Measurements from ENCODE around the gene TREML2.

TREML2 gene

DNA sequence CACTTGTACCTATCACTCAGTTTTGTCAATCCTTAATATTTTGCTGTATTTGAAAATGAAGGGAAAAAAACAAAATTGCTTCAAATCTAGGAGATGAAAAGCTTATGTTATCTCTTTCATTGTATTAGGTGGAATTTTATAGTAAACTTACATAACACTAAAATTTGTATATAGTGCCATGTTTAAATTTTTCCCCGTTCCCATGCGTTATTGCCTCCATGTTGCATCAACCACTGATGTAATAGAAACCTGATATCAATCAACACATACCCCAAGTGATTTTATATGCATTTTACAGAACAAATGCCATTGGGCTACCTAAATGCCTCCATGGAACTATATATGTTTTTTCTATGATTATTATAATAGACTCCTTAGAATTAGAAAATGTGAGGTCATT lies 23.3 kb downstream of the TREML2 start:
- DNase-seq (ENCODE audit: low read depth in 3 of 3, low spot score in 1 of 3), result no peak

DNA sequence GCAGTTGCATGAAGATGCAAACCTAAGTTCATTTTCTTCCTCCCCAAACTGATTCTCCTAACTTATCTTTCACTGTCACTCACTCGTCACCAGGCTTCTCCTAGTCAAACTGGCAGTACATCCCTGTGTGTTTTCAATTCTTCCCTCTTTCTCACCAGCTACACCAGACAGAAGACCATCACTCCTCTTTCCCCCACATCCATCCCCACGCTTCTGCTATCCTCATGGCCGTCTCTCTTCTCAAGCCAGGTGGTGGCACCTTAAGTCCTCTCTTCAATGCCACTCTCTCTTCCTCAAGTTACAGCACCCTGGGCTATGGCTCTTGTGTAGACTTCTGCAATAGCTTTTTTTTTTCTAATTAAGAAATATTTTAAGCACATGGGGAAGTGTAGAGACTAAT lies 23.7 kb downstream of the TREML2 start:
- DNase-seq (ENCODE audit: low read depth in 3 of 3, low spot score in 1 of 3), result no peak

DNA sequence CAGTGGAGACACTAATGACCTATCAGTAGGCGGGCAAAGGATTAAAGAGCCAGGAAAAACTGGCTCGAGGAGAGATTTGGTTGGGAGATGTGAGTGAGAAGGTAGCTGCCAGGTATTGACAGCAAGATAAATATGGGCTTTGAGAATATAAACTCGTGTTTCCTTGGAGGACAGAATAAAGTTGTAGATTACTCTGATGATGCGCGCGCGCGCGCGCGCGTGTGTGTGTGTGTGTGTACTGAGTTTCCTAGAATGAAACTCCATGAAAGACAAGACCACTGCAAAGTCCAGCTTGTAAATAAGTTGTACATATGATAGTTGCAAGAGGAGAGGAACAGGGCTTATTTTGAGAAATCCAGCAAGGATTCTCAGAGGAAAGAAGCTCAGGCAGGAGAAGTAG lies 24.8 kb downstream of the TREML2 start:
- DNase-seq (ENCODE audit: low read depth in 3 of 3, low spot score in 1 of 3), result no peak

DNA sequence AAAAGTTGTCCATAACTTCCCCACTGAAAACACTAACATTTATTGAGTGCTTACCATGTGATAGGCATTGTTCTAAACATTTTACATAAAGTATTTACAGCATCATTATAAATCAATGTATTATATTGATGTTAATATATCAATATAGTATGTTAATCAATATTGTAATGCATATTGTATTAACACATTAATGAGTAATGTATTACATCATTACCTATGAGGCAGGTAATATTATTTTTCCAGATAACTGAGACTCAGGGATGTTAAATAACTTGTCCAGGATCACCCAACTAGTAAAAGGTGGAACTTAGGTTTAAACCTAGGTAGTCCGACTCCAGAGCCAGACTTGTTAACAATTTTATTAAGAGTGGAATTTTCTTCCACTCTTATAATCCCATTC lies 25.9 kb downstream of the TREML2 start:
- no peak for DNase-seq (ENCODE audit: low read depth in 3 of 3, low spot score in 1 of 3)

DNA sequence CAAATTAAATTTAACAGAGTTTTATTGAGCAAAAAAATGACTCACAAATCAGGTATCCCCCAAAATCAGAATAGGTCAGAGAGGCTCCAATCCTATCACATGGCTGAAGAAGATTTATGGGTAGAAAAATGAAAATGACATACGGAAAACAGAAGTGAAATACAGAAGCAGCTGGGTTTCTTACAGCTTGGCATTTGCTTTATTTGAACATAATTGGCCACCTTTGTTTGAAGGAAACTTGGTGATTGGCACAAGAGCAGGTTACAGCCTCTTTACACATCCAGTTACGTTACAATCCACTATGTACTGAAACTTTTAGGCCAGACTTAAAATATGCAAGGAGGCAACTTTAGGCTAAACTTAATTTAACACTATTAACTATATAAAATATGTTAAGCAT lies 26.3 kb downstream of the TREML2 start:
- DNase-seq (ENCODE audit: low read depth in 3 of 3, low spot score in 1 of 3), result no peak

DNA sequence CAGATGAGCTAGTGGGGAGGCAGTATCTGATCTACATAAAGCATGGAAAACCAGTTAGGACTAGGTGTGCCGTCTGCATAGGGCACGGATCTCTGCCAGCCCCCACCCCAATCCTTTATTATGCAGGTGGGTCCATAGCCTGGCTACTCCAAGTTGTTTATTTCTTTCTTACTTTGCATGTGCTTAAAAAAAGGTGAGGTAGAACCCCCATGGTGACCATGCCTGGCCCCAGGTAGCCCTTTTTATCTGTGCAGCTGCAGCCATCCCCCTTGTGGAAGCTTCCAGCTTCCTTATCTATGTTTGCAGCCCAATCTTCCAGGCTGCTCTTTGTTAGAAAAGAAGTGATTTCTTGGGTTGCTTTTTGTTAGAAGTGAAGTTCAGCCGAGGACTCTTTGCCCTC lies 29.0 kb downstream of the TREML2 start:
- no peak for DNase-seq (ENCODE audit: low read depth in 3 of 3, low spot score in 1 of 3)

DNA sequence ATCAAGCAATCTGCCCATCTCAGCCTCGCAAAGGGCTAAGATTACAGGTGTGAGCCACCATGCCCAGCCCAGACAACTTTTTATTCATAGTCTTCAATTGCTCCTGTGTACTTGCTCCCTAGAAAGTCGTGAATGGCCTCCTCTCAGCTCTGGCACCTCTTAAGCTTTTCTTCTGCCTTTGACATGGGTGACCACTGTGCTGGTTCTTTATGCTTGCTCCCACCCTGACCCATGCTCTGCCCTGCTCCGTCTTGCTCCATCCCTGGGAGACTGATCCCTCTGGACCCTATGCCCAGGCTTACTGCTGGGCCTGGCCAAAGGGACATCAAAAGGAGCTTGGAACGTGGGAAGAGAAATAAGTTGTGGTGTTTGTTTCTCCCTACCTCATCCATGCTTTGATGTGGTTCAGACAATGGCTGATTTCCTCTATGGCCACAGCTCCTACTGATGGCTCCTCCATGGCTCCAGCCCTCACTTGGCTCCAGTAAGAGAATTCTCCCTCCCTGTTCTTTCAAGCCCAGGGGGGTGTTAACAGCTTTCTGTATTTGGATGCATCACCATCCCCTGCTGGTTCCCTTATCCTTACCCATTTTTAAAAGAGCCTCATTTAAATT lies 30.3 kb downstream of the TREML2 start:
- no peak for DNase-seq (ENCODE audit: low read depth in 3 of 3, low spot score in 1 of 3)

DNA sequence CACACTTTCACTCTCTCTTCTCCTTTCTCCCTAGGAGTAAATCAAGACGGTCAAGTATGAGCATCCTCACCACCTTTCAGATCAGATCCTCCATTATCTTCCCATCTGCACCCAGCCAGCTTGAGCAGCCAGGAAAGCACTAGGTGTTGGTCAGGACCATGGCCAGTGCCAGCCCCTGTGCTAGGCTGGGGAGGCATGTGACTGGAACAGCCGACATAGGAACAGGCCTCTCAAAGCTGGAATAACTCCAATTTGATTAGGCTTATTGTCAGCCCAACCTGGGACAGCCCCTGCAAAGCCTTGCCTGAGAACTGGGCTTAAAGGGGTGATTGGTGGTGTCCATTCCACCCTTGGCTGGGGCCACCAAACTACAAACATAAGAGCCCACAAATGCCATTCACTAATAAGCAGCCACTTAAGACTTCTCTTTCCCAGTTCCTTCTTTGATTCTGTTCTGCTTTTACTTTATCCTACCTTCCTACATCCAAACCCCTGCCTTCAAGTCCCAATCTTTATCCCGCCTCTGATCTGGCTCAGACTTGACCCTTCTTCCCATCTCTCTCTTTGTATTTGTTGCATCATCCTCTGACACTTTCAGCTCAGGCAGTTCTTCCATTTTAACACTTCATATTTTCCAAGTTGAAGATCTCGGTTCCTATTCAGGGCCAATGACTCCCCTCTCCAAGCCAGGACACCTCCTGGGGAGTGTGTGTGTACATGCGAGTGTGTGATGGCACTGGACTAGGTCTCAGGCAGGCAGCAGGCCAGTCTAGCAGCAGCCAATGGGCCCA lies 33.6 kb downstream of the TREML2 start:
- no peak for DNase-seq (ENCODE audit: low read depth in 3 of 3, low spot score in 1 of 3)

DNA sequence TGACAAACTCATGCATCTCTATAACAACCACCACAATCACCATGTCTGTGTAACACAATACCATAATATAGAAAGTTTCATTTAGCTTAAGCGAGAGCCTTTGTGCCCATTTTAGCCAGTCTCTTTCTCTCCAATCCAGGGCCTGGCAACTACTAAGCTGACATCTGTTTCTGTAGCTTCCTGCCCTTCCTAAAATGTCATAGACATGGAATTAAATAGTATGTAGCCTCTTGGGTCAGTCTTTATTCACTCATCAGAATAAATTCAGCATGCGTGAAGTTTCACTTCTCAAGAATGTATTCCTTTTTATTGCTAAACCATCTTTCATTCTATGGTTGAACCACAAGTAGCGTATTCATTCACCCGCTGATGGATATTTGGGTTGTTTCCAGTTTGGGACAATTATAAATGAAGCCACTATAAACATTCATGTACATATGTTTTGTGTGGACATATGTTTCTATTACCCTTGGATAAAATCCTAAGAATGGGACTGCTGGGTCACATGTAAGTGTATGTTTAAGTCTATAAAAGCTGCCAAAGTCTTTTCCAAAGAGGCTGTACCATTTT lies 36.3 kb downstream of the TREML2 start:
- DNase-seq (ENCODE audit: low read depth in 3 of 3, low spot score in 1 of 3), result no peak

DNA sequence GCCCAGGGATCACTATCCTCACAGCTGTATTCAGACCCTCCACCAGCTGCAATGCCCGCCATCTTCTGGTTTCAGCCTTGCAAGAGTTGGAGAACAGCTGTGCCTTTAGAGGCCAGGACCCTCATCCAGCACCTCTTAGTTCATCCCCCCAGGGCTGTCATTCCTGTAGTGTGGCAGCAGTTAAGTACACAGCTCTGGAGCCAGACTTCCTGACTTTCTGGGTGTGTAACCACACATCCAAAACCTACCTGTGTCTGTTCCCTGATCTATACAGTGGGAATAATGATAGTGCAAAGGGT lies 37.6 kb downstream of the TREML2 start:
- no peak for DNase-seq (ENCODE audit: low read depth in 3 of 3, low spot score in 1 of 3)

DNA sequence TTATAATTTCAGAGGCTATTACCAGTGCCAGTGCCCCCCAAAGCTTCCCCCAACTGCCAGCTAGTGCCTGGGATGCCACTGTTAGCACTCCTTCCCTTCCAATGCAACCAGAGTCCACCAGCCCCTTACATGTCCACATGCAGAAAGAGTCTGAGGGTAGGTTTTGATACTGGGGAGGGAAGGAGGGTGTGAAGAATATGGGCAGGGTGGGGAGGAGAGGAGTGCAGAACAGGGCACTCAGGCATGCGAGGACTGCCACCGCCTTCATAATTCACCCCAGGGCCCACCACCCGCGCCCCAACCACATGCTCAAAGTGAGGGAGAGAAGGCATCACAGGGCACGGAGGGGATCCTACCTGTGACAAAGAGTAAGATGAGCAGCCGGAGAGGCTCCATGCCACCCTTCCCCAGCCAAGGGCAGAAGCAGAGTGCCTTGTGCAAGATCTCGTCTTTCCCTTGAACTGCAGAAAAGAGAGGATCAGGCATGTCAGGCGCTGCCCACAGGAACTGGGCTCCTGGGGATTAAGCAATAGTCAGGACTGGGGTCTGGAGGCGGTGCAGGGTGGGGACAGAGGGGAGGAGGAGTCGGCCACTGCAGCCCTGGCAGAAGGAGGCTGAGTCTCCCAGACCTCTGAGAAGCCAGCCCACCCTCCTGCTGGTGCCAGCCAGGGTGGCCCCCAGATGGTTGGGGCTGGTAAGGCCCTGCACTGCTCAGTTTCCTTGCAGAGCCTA lies 38.1 kb downstream of the TREML2 start, which contains the start of gene TREM2:
TREM2 (minus strand) TSS at position 430 of the 732 bp plus-strand sequence; CDS start at position 396, 34 bp downstream.
- DNase-seq (ENCODE audit: low read depth in 3 of 3, low spot score in 1 of 3), result no peak

DNA sequence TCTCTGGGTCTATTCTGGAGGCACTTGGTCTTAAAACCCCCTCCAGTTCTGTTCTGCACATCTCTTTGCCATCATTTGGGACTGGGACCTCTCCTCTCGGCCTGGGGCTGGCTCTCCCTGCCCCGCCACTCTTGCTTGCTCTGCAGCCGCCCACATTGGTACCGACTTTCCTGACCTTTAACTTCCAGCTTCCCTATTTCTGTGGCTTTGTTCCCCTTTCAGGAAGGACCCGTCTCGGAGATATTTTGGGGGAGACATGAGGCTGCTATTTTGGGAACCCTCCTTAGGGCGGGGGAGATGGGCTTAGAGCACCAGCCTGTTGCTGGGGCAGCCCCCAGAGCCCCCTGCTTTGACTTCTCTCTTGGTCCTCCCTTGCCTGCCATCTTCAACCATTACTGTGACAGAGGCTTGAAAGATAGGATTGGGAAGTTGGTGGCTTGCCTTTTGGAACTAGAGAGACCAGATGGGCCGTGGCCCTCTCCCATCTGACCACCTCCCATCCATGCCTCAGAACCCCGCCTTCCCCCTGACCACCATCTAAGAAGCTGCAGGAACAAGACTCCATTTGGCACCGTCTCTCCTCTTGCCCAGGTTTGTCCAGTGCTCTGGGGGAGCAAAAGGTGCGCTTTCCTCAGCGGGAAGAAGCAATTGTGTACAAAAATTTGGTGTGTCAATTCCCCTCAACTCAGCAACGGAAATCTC lies 38.9 kb downstream of the TREML2 start:
- no peak for DNase-seq (ENCODE audit: low read depth in 3 of 3, low spot score in 1 of 3)

DNA sequence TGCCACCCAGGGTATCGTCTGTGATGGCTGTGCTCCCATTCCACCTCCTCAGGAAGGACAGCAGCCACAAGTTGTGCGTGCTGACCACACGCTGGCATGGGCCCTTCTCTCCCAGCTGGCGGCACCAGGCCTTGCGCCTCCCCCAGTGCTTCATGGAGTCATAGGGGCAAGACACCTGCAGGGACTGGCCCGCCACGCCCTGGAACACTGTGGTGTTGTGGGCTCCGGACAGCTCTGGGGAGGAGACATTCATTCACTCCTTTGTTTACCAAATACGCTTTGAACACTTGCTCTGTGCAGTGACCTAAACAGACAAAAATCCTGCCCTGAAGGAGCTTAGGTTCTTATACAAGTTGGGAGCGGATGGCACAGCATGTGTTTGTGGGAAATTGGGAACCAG lies 39.6 kb downstream of the TREML2 start:
- DNase-seq (ENCODE audit: low read depth in 3 of 3, low spot score in 1 of 3), result no peak

DNA sequence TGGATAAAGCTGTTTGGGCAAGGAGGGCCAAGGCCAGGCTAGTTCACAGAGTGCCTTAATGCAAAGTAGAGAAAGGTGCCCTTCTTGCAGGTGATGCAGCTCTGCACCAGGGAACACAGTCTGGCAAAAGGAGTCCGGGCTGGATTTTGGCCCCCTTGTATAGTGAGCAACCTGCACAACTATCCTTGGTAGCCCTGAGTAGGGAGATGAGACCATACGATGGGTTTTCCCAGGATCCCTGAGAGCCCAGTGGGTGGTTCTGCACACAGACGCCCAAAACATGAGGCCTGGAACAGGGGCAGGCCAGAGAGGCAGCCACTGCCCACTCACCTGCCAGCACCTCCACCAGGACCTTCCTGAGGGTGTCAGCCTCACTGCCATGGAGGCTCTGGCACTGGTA lies 40.0 kb downstream of the TREML2 start:
- DNase-seq (ENCODE audit: low read depth in 3 of 3, low spot score in 1 of 3), result no peak

DNA sequence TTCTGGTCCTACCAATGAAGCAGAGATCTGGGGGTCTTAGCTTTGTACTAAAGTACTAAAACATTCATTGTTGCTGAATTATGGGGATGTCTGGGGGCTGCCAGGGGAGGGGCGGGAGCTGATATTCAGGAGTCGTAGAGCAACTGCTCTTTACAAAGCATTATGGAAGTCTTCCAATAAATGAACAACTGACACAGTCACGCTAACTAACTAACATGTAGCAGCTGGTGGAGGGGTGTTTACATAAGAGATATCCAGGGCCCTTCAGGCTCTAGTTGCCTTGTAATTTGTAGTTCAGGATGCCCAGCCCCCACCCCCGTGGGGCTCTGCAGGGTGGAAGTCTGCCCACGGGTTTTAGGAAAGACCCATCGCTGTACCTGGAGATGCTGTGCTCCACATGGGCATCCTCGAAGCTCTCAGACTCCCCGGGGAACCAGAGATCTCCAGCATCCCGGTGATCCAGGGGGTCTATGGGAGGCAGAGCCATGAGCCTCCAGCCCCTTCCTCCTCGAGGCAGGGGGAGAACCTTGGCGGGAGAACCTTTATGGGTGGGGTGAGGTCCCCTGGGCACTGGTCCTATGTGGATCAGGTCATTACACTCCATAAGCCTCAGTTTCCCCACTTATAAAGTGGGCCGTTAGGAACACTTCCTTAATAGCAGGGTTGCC lies 41.4 kb downstream of the TREML2 start:
- no peak for DNase-seq (ENCODE audit: low read depth in 3 of 3, low spot score in 1 of 3)

DNA sequence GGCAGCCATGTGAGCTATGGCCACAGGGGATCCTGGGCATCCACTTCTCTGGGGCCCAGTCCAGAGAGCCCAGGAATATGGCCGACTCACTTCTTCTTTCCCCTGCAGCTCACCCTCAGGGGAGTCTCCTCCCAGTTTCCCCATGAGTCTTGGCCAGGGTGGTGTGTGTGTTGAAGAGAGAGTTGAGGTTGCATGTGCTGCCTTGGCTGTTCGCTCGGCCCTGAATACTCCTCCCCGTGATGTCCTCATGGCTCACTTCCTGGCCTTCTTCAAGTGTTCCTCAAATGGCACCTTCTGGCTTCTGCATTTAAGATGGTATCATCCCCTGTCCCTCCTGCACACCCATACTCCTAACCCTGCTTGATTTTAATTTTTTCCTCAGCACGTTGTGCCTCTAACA lies 43.6 kb downstream of the TREML2 start:
- DNase-seq (ENCODE audit: low read depth in 3 of 3, low spot score in 1 of 3), result no peak

DNA sequence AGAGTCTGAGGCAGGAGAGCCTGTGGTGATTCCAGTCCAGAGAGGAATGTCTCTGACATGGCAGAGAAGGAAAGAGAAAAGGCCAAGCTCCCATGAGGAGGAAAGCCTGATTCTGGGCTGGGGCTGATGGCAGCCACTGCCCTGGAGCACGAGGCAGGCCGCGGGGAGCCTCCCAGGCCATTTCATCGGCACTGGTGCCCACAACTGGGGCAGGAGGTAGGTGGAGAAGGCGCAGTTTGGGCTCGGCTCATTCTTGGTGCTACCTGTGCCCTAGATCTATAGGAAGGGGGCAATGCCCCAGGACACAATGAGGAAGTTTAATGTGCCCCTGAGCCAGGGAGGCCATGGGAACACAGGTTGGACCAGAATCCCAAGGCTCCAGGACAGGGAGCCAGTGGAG lies 44.2 kb downstream of the TREML2 start:
- no peak for DNase-seq (ENCODE audit: low read depth in 3 of 3, low spot score in 1 of 3)

DNA sequence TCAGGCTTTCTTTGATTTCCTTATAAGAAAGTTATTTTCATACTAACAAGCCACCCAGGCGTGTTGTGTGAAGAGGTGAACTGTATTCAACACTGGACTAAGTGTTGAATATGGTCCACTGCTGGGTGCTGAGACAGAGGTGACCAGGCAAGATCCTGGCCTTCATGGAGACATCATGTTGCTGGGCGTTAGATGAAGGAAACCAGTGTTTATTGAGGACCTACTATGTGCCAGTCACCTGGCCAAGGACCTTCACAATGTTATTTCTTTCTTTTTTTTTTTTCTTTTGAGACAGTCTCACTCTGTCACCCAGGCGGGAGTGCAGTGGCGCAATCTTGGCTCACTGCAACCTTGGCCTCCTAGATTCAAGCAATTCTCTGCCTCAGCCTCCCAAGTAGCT lies 44.9 kb downstream of the TREML2 start:
- no peak for DNase-seq (ENCODE audit: low read depth in 3 of 3, low spot score in 1 of 3)

DNA sequence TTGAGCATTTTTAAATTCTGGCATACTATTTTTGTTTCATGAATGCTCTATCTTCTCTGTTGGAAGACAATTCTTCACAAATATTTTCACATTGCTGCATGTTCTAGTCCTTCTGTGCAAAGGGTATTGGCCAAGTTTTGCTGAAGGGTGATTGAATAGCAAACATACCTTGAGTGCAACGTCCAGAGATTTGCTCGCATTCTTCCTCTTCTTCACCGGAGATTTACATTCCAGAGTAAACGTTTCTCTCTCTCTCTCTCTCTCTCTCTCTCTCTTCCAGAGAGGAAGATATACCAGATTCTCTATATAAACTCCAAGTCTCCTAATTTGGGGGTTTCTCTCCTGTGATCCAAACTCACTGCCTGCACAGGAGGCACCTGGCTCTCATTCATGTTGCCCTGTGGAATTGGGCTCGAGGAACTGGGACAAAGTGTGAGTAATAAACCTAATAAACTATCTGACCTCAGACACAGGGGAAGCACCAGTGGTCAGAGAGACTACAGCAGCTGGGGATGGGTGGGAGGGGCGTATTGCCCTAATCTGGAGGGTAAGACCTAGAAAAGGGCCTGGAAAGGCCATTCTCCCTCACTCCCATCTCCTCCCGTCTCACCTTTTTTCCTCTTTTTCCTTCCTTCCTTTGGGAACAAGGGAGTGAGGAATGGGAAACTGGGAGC lies 45.7 kb downstream of the TREML2 start:
- no peak for DNase-seq (ENCODE audit: low read depth in 3 of 3, low spot score in 1 of 3)

DNA sequence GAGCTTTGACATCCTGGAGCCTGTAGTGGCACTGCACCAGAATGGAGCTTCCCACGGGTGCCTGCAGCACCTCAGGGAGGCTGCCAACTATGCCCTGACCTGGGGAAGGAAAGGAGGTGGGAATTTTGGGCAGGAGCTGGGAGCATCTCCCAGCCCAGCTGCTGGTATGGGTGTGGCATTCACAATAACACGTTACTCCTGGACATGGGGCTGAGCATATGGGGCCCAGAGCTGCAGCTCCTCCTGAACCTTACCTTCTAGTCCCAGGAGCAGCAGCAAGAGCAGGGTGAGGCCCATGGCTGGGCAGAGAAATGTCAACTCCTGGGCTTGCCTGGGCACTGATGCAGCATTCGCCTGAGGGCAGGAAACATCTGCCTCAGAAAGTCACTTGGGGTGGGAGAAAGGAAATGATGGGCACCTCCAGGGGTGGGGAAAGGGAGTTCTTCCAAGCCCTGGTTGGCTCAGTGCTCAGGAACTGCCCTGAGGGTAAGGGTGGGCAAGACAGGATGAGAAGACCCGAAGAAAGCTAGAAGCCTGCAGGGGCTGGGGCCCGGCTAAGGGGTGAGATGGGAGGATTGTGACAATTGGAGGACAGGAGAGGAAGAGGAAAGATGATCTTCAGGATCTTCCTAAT lies 46.8 kb downstream of the TREML2 start, which contains the start of gene TREML1:
TREML1 (minus strand) TSS at position 356 of the 634 bp plus-strand sequence; CDS start at position 297, 59 bp downstream.
- DNase-seq (ENCODE audit: low read depth in 3 of 3, low spot score in 1 of 3), result no peak

Data from stimulated activated CD4-positive, alpha-beta T cell treated with anti-CD3 and anti-CD28 coated beads, TNF-alpha, amount 100 ng/mL, for 1 hour (primary cell).